H1 (cell line): ENCODE data around the gene DPEP3. TPM values are rescaled to one million over a fixed set of nuclear protein-coding genes. Genes with fewer than 3 reads are reported as not detected.

Experiments
- CTCF ChIA-PET: fragments of 300-600 bp; sonication (Branson Sonifier 250); formaldehyde crosslinking; loops from one replicate; lab custom pipeline; 2021; ENCODE audit not compliant: partially characterized antibody; lab: Charles Lee
- POLR2A ChIA-PET: fragments of 300-600 bp; sonication (Branson Sonifier 250); formaldehyde crosslinking; loops from one replicate; lab custom pipeline; 2021; ENCODE audit warnings: inconsistent platforms; ENCODE audit not compliant: partially characterized antibody; lab: Charles Lee
- DNase-seq, 2 experiments: peaks; one replicate each; pipeline versions ENCODE4 v3.0.0 to v3.0.0-alpha.2; 2010 to 2022; ENCODE audit warnings: low spot score in 2 of 2, low read depth in 1 of 2, mixed read lengths in 1 of 2
- FAIRE-seq: peaks from 2 replicates; lab custom pipeline; 2011; peaks lifted over from hg19 to GRCh38; lab: Jason Lieb, UNC
- H2AFZ ChIP-seq: 2 replicates; pipeline ENCODE4 v1.8.1; 2012; ENCODE audit warnings: low read length, inconsistent platforms
- H2AK5ac ChIP-seq: 2 replicates; pipeline ENCODE4 v1.6.1; 2013; ENCODE audit warnings: low read depth, low read length
- H2BK120ac ChIP-seq: replicated peaks from 2 replicates; pipeline ENCODE3; 2013; ENCODE audit warnings: low read depth, low read length, inconsistent platforms
- H2BK12ac ChIP-seq: 2 replicates; pipeline ENCODE4 v1.6.1; 2013; ENCODE audit warnings: low read depth, low read length
- H2BK15ac ChIP-seq: 2 replicates; pipeline ENCODE4 v1.6.1; 2013; ENCODE audit warnings: low read length
- H2BK20ac ChIP-seq: 2 replicates; pipeline ENCODE4 v1.6.1; 2013; ENCODE audit warnings: low read length
- H2BK5ac ChIP-seq: 2 replicates; pipeline ENCODE4 v1.6.1; 2013; ENCODE audit warnings: low read depth, low read length
- H3K14ac ChIP-seq: 2 replicates; pipeline ENCODE4 v1.6.1; 2013; ENCODE audit warnings: inconsistent platforms; ENCODE audit not compliant: insufficient read length
- H3K18ac ChIP-seq: 2 replicates; pipeline ENCODE4 v1.6.1; 2013; ENCODE audit warnings: low read length; ENCODE audit errors: extremely low read depth
- H3K23ac ChIP-seq: 2 replicates; pipeline ENCODE4 v1.6.1; 2013; ENCODE audit warnings: inconsistent platforms; ENCODE audit not compliant: insufficient read length
- H3K23me2 ChIP-seq: 2 replicates; pipeline ENCODE4 v1.6.1; 2013; ENCODE audit warnings: low read depth, low read length
- H3K27ac ChIP-seq: 2 replicates; pipeline ENCODE4 v1.6.1; 2011; ENCODE audit warnings: low read depth, low read length, inconsistent platforms
- H3K27me3 ChIP-seq, 4 experiments: replicated peaks in 1 of 4; 1 replicate in 1 of 4; 2 replicates in 3 of 4; pipeline versions ENCODE4 v1.6.1 to v1.8.1; 2011 to 2013; ENCODE audit warnings: low read length in 3 of 4, mild to moderate bottlenecking in 3 of 4, inconsistent platforms in 2 of 4, mixed read lengths in 2 of 4, moderate library complexity in 1 of 4; ENCODE audit not compliant: control insufficient read depth in 3 of 4, insufficient read depth in 3 of 4; ENCODE audit errors: extremely low read depth in 1 of 4
- H3K36me3 ChIP-seq, 4 experiments: 2 replicates each; pipeline versions ENCODE4 v1.6.1 to v1.8.1; 2011 to 2013; ENCODE audit warnings: mild to moderate bottlenecking in 4 of 4, low read length in 3 of 4, moderate library complexity in 2 of 4, control low read depth in 1 of 4, inconsistent platforms in 1 of 4; ENCODE audit not compliant: insufficient read depth in 4 of 4, control insufficient read depth in 2 of 4
- H3K4ac ChIP-seq: replicated peaks from 2 replicates; pipeline ENCODE3; 2013; ENCODE audit warnings: low read length, low read depth, mixed read lengths, inconsistent platforms; ENCODE audit not compliant: insufficient read length
- H3K4me1 ChIP-seq, 4 experiments: replicated peaks in 1 of 4; 1 replicate in 1 of 4; 2 replicates in 3 of 4; pipeline versions ENCODE4 v1.6.1 to v1.8.1; 2011 to 2013; ENCODE audit warnings: low read length in 3 of 4, inconsistent platforms in 2 of 4, mixed read lengths in 1 of 4; ENCODE audit not compliant: insufficient read depth in 4 of 4, control insufficient read depth in 3 of 4
- H3K4me2 ChIP-seq, 2 experiments: 2 replicates each; pipeline versions ENCODE4 v1.6.1 to v1.8.1; 2011 to 2013; ENCODE audit warnings: low read depth in 2 of 2, low read length in 2 of 2, control low read depth in 1 of 2, inconsistent platforms in 1 of 2, mild to moderate bottlenecking in 1 of 2; ENCODE audit not compliant: insufficient read depth in 1 of 2
- H3K4me3 ChIP-seq, 4 experiments: fragments of 200-600, 300-600 bp in 1 of 4; sonication (generic), shearing (Covaris generic), sonication (Bioruptor Twin) in 1 of 4; 2 replicates each; pipeline versions ENCODE4 v1.5.1 to v1.8.1; 2011 to 2016; ENCODE audit warnings: low read length in 4 of 4, low read depth in 3 of 4, control low read depth in 2 of 4, inconsistent platforms in 2 of 4, mild to moderate bottlenecking in 2 of 4, mixed read lengths in 1 of 4, moderate library complexity in 1 of 4; ENCODE audit not compliant: insufficient read depth in 2 of 4; ENCODE audit errors: extremely low read depth in 1 of 4
- H3K56ac ChIP-seq: replicated peaks from 2 replicates; pipeline ENCODE3; 2013; ENCODE audit warnings: low read depth, mild to moderate bottlenecking, mixed read lengths, low read length, inconsistent platforms; ENCODE audit not compliant: insufficient read length
- H3K79me1 ChIP-seq: 2 replicates; pipeline ENCODE4 v1.6.1; 2013; ENCODE audit warnings: low read depth, low read length, control low read depth
- H3K79me2 ChIP-seq, 2 experiments: 2 replicates each; pipeline versions ENCODE4 v1.6.1 to v1.8.1; 2012 to 2013; ENCODE audit warnings: low read length in 2 of 2, mild to moderate bottlenecking in 2 of 2, inconsistent platforms in 1 of 2; ENCODE audit not compliant: insufficient read depth in 2 of 2, control insufficient read depth in 1 of 2
- H3K9ac ChIP-seq, 4 experiments: replicated peaks in 1 of 4; 1 replicate in 1 of 4; 2 replicates in 3 of 4; pipeline versions ENCODE4 v1.6.1 to v1.8.1; 2011 to 2013; ENCODE audit warnings: low read depth in 3 of 4, low read length in 3 of 4, control low read depth in 2 of 4, mild to moderate bottlenecking in 2 of 4, moderate library complexity in 2 of 4, inconsistent platforms in 1 of 4; ENCODE audit errors: extremely low read depth in 1 of 4
- H3K9me3 ChIP-seq, 2 experiments: 2 replicates each; pipeline versions ENCODE4 v1.6.1 to v1.8.1; 2012 to 2013; ENCODE audit warnings: mild to moderate bottlenecking in 2 of 2, moderate library complexity in 2 of 2, control low read depth in 1 of 2, inconsistent platforms in 1 of 2, low read depth in 1 of 2, low read length in 1 of 2, mixed read lengths in 1 of 2; ENCODE audit not compliant: insufficient read depth in 2 of 2
- H4K20me1 ChIP-seq, 2 experiments: replicated peaks in 1 of 2; 2 replicates each; pipeline versions ENCODE3 to v1.8.1; 2011 to 2013; ENCODE audit warnings: inconsistent platforms in 2 of 2, low read length in 2 of 2, mild to moderate bottlenecking in 1 of 2; ENCODE audit not compliant: insufficient read depth in 2 of 2, control insufficient read depth in 1 of 2
- H4K5ac ChIP-seq: 2 replicates; pipeline ENCODE4 v1.6.1; 2013; ENCODE audit warnings: low read length, low read depth, mixed read lengths, inconsistent platforms; ENCODE audit not compliant: insufficient read length
- H4K8ac ChIP-seq: 2 replicates; pipeline ENCODE4 v1.8.0; 2013; ENCODE audit warnings: mild to moderate bottlenecking, moderate library complexity, low read length, inconsistent platforms; ENCODE audit not compliant: insufficient read depth; ENCODE audit errors: extremely low read depth
- H4K91ac ChIP-seq: replicated peaks from 2 replicates; pipeline ENCODE3; 2013; ENCODE audit warnings: low read length, mixed read lengths, inconsistent platforms; ENCODE audit not compliant: insufficient read length
- RXRA ChIP-seq: IDR thresholded peaks from 2 replicates; pipeline ENCODE4 v1.6.1; 2011; ENCODE audit warnings: low read depth, mild to moderate bottlenecking, low read length, moderate library complexity; ENCODE audit not compliant: insufficient read depth
- TAF1 ChIP-seq: IDR thresholded peaks from 2 replicates; pipeline ENCODE4 v1.6.1; 2011; ENCODE audit warnings: mild to moderate bottlenecking, low read depth, low read length
- TEAD4 ChIP-seq: IDR thresholded peaks from 2 replicates; pipeline ENCODE4 v1.6.1; 2012; ENCODE audit warnings: low read depth, low read length, inconsistent platforms, mixed read lengths
- WGBS, 2 experiments: shearing (Covaris generic) in 1 of 2; methylation state at CpG; one replicate each; pipeline versions ENCODE4 v1.1.6 to v1.1.7; 2013 to 2015; ENCODE audit warnings: low lambda C conversion rate in 2 of 2, mixed read lengths in 2 of 2, inconsistent platforms in 1 of 2, low coverage in 1 of 2, missing lambda C conversion rate in 1 of 2; ENCODE audit not compliant: insufficient replicate concordance in 2 of 2, insufficient coverage in 1 of 2, insufficient read length in 1 of 2; ENCODE audit errors: extremely low coverage in 1 of 2, missing lambda C conversion rate in 1 of 2; 5-methylcytosine and 5-hydroxymethylcytosine counted together
- polyA plus RNA-seq, 7 experiments: library from polyadenylated mRNA; depleted of rRNA in 3 of 7; stranded (reverse) in 5 of 7; unstranded in 2 of 7; fragments of >200 nt in 5 of 7; fragments of 200-250 nt in 2 of 7; gene quantifications; 1 replicate in 5 of 7; 2 replicates in 1 of 7; 4 replicates in 1 of 7; pipeline versions ENCODE4 v1.2.1 to v1.2.3, GENCODE V29; 2011 to 2013; ENCODE audit warnings: missing spikeins in 2 of 7, mixed read lengths in 2 of 7
- total RNA-seq: library from RNA; stranded (reverse); fragmentation: NEBNext Ultra II Directional; extraction: Animal tissue kit (Norgen Biotek cat#: 25700); gene quantifications from 2 replicates; pipeline ENCODE4 v1.2.1, GENCODE V29; 2021

The DPEP3 gene
- total and polyA plus RNA-seq, 2 of the 8 experiments (the other 6 are each of a cell fraction or from before 2014, with no cell fraction given), result 6.5 to 9.9 TPM

- no peak for FAIRE-seq
- H3K79me2 ChIP-seq, result peaks cover 0 to 4% of the 10 kb centered on the region in 2 experiments; a peak in 2 of 4 replicates
- 88% methylated on average over 10 of the region's 11 CpGs; no CpG with 5 or more reads in 1 of the 2 experiments for WGBS, 2 experiments
Measured at GRCh38 chr16:67965668-67966548, 14.4 kb downstream of the DPEP3 start.

More at GRCh38 chr16:67965668-67966548, 14.4 kb downstream of the DPEP3 start:
- peaks cover 6 to 25% (median 19%) of the 10 kb centered on the region in 4 experiments for H3K4me1 ChIP-seq
- H3K23ac ChIP-seq, result no peak overlapping the region
- H3K4ac ChIP-seq, result peak overlapping the region; percentile 8
- peaks cover 20% of the 10 kb centered on the region; the same call in 1 of the 2 replicates for H3K79me1 ChIP-seq
- ChIA-PET POLR2A (interaction anchor here (1.1 to 3.9 kb wide), 10 partner anchors 12 to 271 kb away, joined by 3 to 26 read pairs (median 6); partner anchors contain the start of genes DDX28, DUS2, LCAT and PSMB10), CTCF (interaction anchor here (0.8 to 10.9 kb wide), 8 partner anchors 15 to 419 kb away, joined by 3 to 90 read pairs (median 4); partner anchors contain the start of genes DPEP3 and LCAT)
- peak overlapping the region; percentile 33 for H4K5ac ChIP-seq
- H3K27me3 ChIP-seq, result no peaks in the 10 kb centered on the region
- peaks cover 0 to 25% of the 10 kb centered on the region in 2 experiments for H4K20me1 ChIP-seq
- H2BK20ac ChIP-seq, result peak overlapping the region; percentile 15; the same call in 1 of the 2 replicates
- H4K91ac ChIP-seq, result peak overlapping the region; percentile 83
- no peak for DNase-seq
- no peaks in the 10 kb centered on the region for H3K9me3 ChIP-seq
- peak overlapping the region; percentile 45; the same call in 1 of the 2 replicates for H3K27ac ChIP-seq
- H3K23me2 ChIP-seq, result peaks cover 7% of the 10 kb centered on the region; the same call in 1 of the 2 replicates
- peak overlapping the region; percentile 10; the same call in 1 of the 2 replicates for H2AK5ac ChIP-seq
- 0 out of 2 replicates have a peak, but pooled peaks have one; percentile 44 for TF ChIP-seq TEAD4
- no peak for TF ChIP-seq RXRA
- TF ChIP-seq TAF1, result 0 out of 2 replicates have a peak, but pooled peaks have one; percentile 4
- no peak overlapping the region for H2AFZ ChIP-seq
- peak overlapping the region; percentile 90; the same call in 1 of the 2 replicates for H2BK5ac ChIP-seq
- H3K14ac ChIP-seq, result peak overlapping the region; percentile 37
- peak overlapping the region; percentile 14 for H2BK120ac ChIP-seq
- H3K9ac ChIP-seq, result peak overlapping the region in 3 of 4 experiments; percentile 12 to 41 (median 14); a peak in 5 of 7 replicates
- H2BK12ac ChIP-seq, result peak overlapping the region; percentile 85
- peak overlapping the region; percentile 75 to 77 for H3K4me2 ChIP-seq
- peak overlapping the region; percentile 90; the same call in 1 of the 2 replicates for H2BK15ac ChIP-seq
- H3K36me3 ChIP-seq, result peaks cover 4 to 14% (median 11%) of the 10 kb centered on the region in 4 experiments; a peak in 5 of 8 replicates
- no peak overlapping the region for H3K56ac ChIP-seq
- H4K8ac ChIP-seq, result peak overlapping the region; percentile 6; the same call in 1 of the 2 replicates
- H3K4me3 ChIP-seq, result peak overlapping the region in 1 of 4 experiments; percentile 67; a peak in 3 of 8 replicates
- peak overlapping the region; percentile 75; the same call in 1 of the 2 replicates for H3K18ac ChIP-seq
